GM13976 (cell line): ENCODE data around the gene USP36.

Source experiments
- DNase-seq: peaks from one replicate; pipeline ENCODE4 v3.0.0; 2012; ENCODE audit warnings: low spot score
- CTCF ChIP-seq: IDR thresholded peaks from 2 replicates; pipeline ENCODE4 v1.5.1; 2012; ENCODE audit warnings: borderline replicate concordance, mild to moderate bottlenecking; ENCODE audit not compliant: insufficient read depth; ENCODE audit errors: extremely low read depth, missing control alignments, control extremely low read depth
- in situ Hi-C: fragments of 300-500 bp; cut with MboI; formaldehyde crosslinking; loops from one replicate; pipeline ENCODE4 v1.12.0; 2022; ENCODE audit warnings: low sequenced_read_pairs, mixed read lengths, inconsistent platforms; ENCODE audit not compliant: unreplicated experiment

The USP36 gene

DNA sequence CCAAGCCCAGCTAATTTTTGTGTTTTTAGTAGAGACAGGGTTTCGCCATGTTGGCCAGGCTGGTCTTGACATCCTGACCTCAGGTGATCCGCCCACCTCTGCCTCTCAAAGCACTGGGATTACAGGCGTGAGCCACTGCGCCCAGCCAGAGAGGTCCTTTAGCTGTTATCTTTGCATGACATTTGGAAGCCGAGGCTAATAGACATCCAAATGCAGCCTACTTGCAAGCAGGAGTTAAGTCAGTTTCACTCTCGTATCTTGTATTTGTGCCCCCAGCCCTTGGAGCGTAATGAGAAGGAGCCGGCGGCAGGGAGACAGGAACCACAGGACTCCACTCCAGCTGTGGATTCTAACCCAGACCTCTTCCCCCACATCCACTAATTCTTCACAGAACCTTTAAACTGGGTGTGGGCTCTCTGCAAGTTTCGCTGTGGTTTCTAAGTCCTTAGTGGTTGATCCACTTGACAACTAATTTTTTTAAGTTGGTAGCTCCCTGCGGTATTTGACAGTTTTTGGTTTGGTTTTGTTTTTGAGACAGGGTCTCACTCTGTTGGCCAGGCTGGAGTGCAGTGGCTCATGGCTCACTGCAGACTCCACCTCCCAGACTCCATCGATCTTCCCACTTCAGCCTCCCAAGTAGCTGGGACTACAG, 55.5 kb downstream of the USP36 start:
- no peak for DNase-seq
- in situ Hi-C loops = no loop called here
- no peak for TF ChIP-seq CTCF

DNA sequence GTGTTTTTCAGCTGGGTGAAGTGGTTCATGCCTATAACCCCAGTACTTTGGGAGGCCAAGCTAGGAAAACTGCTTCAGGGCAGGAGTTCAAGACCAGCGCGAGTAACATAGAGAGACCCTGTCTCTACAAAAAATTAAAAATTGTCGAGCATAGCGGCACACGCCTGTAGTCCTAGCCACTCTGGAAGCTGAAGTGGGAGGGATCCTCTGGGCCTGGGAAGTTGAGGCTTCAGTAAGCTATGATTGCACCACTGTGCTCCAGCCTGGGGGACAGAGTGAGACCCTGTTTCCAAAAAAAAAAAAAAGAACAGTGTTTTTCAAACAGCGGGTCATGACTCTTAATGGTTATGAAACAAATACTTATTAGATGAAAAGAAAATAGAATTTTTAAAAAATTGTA, 56.3 kb downstream of the USP36 start:
- no peak for DNase-seq
- TF ChIP-seq CTCF = no peak
- in situ Hi-C loops = no loop called here

DNA sequence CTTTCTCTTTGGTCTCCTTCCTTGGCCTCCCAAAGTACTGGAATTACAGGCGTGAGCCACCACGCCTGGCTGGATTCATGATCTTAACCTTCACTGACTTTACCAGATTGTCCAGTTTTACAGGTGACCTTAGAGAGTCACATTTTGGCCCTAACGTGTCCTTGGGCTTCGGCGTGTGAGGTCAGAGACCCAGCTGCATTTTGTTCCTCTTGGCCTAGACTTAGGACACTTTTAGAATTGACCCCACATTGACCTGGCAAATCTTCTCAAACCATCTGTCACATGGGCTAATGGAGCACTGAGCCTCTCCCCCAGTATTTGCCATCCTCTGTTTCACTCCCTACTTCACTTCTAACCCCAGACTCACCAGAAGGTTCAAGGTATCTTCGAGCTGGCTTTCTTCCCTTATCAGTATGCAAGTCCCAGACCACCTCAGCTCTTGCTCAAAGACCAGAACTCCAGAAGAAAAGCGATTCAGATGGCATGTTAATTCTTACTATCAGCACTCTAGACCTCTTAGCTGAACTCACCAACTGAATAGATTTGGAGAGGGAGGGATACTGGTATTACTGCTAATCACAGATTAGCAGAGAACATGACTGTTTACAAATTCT, 56.8 kb downstream of the USP36 start:
- in situ Hi-C loops = no loop called here
- DNase-seq = no peak
- no peak for TF ChIP-seq CTCF

GRCh38 chr17:78781893-78782304, 58.7 kb downstream of the USP36 start, which contains the start of gene CYTH1:
CYTH1 (minus strand) TSS chr17:78782273; CDS start chr17:78782223, 50 bp downstream.
- no peak for DNase-seq
- in situ Hi-C loops = no loop called here
- TF ChIP-seq CTCF = no peak

GRCh38 chr17:78781104-78781892, 59.3 kb downstream of the USP36 start:
- DNase-seq = no peak
- no peak for TF ChIP-seq CTCF
- in situ Hi-C loops = no loop called here

DNA sequence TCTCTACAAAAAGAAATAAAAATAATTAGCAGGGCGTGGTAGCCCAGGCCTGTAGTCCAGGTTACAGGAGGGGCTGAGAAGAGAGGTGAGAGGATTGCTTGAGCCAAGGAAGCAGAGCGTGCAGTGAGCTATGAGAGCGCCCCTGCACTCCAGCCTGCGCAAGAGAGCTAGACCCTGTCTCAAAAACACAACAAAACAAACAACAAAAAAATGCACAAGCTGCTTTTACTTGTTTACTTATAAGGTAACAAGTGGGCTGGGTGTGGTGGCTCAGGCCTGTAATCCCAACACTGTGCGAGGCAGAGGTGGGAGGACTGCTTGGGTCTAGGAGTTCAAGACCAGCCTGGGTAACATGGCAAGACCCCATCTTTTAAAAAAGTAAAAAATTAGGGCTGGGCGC, 60.3 kb downstream of the USP36 start:
- no peak for TF ChIP-seq CTCF
- no peak for DNase-seq
- in situ Hi-C loops = no loop called here
